Activated effector memory CD4-positive, alpha-beta T cell treated with Interleukin-2 at 50 U/mL for 16 hours (primary cell): ENCODE measurements around the gene EIF2D.
"Not testable (repeated sequence)": the region's sequence is repeated elsewhere in the genome, so short reads cannot be mapped to it uniquely, and the experiment has no call there.

Source experiments
- DNase-seq: peaks from one replicate; pipeline ENCODE4 v3.0.0-alpha.2; 2020

Gene EIF2D, protein sequence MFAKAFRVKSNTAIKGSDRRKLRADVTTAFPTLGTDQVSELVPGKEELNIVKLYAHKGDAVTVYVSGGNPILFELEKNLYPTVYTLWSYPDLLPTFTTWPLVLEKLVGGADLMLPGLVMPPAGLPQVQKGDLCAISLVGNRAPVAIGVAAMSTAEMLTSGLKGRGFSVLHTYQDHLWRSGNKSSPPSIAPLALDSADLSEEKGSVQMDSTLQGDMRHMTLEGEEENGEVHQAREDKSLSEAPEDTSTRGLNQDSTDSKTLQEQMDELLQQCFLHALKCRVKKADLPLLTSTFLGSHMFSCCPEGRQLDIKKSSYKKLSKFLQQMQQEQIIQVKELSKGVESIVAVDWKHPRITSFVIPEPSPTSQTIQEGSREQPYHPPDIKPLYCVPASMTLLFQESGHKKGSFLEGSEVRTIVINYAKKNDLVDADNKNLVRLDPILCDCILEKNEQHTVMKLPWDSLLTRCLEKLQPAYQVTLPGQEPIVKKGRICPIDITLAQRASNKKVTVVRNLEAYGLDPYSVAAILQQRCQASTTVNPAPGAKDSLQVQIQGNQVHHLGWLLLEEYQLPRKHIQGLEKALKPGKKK

DNA sequence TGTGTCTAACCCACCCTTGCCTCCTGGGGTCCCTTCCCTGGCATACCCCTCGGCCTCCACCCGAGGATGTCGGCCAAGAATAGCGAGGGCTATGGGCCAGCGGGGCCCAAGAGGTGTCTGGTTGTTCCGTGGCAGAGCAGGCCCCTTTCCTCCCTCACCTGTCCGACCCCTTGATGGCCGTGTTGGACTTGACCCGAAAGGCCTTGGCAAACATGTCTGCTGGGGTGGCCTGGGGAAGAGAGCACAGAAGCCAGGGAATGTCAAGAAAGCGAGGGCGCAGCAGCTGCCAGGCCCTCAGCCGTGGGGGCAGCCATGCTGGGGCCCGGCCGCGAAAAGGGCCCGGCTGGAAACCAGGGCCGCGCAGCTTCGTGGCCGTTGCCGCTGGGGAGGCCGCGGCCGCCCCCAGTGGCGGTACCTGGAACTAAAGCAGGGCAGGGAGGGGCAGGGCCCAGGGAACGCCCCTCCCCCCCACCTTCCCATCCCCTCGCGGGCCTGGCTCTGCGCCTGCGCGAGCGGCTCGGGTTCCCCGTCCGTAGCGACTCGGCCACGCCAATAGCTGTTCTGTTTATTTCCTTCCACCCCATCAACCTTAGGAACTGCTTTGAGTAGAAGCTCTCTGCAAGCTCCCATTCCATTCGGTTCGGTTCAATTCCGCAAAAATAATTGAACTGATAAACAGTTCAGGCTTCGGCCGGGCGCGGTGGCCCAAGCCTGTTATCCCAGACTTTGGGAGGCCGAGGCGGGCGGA lies at the start of gene EIF2D:
Gene EIF2D, minus strand, starts transcription at position 337 of the 748 bp plus-strand sequence. Its CDS starts 123 bp downstream, at position 214.
- peak; percentile 91 for DNase-seq

DNA sequence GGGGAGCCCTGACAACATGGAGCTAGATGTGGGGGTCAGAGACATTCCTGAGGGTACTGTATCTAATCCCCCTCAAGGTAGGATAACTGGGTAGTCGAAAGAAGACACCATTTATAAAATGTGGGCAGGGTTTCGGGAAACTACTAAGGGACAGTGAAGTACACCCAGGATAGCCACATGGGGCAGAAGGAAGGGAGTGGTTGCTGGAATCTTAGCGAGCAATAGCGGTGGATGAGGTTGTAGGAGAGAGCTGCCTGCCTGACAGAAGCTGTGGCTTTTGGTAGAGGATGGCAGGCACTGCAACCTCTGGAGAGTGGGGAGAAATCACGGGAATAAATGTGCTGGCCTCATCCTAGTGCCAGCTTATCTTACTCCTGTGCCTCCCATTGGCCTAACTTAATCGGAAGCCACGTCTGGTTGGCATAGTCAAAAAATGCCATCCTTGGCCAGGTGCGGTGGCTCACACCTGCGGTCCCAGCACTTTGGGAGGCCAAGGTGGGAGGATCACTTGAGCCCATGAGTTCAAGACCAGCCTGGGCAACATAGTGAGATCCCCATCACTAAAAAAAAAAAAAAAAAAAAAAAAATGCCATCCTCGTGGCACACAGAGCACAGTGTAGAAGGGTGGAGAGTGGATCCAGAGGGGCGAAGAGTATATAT lies 49.0 kb upstream of the EIF2D start:
- DNase-seq, result no peak

GRCh38 chr1:206660136-206660535 lies 47.9 kb upstream of the EIF2D start:
- DNase-seq, result no peak

- DNase-seq, result no peak
Observed at GRCh38 chr1:206658981-206659273, 46.7 kb upstream of the EIF2D start.

GRCh38 chr1:206658264-206658980 lies 46.2 kb upstream of the EIF2D start:
- peak; percentile 34 for DNase-seq

GRCh38 chr1:206657751-206658150 lies 45.5 kb upstream of the EIF2D start:
- DNase-seq, result no peak

DNA sequence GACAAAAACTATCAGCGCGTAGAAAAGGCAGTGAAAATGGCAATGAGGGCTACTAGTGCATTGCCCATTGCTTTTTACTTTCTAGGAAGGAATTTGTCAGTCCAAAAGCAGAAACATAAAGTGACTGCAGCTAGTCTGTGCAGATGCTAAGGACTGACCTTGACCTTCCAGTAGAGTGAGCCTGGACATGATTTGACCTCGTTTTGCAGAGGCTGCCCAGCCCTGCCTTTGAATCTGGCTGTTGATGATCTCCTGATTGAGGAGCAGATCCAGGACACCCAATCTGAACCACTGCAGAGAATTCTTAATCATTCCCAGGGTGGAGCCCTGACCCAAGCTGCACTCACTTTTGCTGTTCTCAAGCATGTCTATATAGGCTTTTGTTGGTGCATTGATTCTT lies 44.7 kb upstream of the EIF2D start:
- DNase-seq, result no peak

- DNase-seq, result no peak
Observed at GRCh38 chr1:206655471-206655882, 43.2 kb upstream of the EIF2D start.

DNA sequence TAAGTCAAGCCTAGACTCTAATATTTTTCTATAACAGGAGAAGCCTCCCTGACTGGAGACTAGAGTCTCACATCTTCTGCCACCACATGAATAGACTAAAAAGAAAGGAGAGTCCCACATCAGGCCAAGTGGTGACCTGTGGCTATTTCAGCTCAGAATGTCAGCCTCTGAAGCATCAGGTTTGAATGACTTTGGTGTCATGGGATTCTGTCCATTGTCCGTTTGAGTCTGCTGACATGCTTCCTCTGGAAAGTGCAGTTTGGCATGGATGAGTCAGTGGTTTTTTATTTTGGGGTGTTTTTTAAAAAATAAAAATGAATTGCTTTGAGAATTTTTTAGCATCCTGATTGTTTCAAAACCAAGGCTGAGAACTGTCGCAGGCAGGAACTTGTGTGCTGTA lies 42.6 kb upstream of the EIF2D start:
- no peak for DNase-seq

GRCh38 chr1:206653715-206654459 lies 41.6 kb upstream of the EIF2D start:
- DNase-seq, result no peak

DNA sequence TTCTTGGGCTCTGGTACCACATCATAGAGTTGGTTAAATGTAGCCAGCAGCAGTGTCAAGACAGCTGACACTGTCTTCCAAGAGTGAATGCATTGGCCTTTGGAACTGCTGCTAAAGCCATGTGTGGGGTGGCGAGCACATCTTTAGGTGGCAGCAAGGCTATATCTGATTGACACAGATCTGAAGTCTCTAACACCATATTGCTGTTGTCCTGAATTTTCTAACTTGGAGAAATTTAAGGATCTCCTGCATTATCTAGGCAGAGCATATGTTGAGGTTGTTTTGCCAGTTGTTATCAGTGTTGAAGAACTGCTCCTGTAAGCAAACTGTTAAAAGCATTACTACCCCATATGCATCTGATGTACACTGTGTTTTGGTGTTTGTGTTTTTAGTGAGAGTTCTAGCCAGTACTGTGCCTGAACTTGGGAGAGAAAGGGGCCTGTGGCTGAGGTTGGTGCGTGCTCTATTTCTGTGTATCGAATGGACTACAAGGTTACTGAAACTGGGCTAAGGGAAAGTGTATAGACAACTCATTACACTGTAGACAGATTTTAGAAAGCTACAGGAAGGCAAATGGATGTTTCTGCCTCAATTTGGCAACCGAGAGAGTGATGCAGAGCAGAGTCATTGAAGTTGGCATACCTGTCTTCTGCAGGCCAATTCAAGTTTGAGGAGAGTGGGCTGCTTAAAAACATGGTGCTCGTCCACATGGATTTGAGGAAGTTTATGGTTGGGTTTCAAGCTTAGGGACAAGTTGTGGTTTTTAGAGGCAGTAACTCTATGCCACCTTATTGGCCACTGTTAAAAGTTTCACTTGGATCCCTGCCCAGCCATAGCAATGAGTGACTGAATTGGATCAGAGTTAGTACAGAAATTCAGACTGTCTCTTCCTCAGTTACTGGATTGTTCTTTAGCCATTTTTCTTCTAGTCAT lies 40.0 kb upstream of the EIF2D start:
- no peak for DNase-seq

GRCh38 chr1:206651014-206651413 lies 38.7 kb upstream of the EIF2D start:
- DNase-seq, result no peak

GRCh38 chr1:206649261-206649921 lies 37.1 kb upstream of the EIF2D start:
- no peak for DNase-seq

DNA sequence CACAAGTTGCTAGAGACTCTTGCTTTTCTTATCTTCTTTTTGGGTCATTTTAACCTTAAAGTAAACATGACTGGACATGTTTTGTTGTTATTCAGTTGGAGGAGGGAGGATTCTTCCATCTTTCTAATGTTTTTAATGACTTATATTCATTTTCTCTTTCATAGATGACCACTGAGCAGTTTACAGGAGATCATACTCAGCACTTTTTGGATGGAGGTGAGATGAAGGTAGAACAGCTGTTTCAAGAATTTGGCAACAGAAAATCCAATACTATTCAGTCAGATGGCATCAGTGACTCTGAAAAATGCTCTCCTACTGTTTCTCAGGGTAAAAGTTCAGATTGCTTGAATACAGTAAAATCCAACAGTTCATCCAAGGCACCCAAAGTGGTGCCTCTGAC lies 35.0 kb upstream of the EIF2D start:
- DNase-seq, result no peak

DNA sequence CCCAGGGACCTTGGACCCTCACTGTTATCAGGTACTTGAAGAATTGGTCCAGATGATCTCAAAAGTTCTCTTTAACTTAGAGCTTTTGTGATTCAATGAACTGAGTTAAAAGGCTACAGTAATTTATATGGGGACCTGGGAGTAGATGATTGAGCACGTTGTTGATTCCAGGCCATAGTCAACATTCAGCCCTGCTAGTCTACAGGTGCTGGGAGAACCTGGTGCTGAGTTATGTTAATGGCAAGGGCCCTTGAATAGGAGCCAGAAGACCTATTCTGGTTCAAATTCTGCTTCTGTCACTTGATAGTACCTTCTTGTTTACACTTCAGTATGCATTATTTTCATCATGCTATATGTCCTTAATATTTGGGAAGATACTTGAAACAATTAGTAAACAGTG lies 34.2 kb upstream of the EIF2D start:
- no peak for DNase-seq

DNA sequence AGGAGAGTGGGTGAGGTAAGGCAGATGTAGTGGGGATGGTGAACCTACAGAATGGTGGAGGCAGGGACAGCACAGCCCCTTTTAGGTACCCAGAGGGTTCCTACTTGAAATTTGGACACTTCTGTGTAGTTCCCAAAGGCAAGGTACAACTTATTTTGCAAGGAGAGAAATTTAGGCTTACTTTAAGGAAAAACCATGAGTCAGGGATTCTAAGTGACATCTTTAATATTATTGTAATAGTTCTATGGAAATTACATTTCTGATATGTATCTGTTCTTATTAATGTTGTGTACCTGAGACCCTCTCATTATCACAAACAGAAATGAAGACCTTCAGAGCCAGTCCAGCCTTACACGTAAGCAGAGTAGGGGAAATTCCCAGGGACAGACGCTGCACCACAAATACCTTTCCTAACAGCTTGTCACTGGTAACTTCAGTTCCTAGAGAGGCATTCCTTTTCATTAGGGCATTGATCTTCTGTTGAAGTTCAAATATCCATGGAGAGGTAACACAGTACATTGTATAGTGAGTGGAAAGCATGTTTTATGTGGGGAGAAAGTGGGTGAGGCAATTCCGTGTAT lies 30.9 kb upstream of the EIF2D start:
- DNase-seq, result no peak

DNA sequence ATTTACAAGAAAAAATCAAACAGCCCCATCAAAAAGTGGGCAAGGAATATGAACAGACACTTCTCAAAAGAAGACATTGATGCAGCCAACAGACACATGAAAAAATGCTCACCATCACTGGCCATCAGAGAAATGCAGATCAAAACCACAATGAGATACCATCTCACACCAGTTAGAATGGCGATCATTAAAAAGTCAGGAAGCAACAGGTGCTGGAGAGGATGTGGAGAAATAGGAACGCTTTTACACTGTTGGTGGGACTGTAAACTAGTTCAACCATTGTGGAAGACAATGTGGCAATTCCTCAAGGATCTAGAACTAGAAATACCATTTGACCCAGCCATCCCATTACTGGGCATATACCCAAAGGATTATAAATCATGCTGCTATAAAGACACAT lies 29.8 kb upstream of the EIF2D start:
- not testable (repeated sequence) for DNase-seq

GRCh38 chr1:206637605-206638004 lies 25.3 kb upstream of the EIF2D start:
- DNase-seq, result no peak

- DNase-seq, result no peak
Observed at GRCh38 chr1:206636671-206637070, 24.4 kb upstream of the EIF2D start.

DNA sequence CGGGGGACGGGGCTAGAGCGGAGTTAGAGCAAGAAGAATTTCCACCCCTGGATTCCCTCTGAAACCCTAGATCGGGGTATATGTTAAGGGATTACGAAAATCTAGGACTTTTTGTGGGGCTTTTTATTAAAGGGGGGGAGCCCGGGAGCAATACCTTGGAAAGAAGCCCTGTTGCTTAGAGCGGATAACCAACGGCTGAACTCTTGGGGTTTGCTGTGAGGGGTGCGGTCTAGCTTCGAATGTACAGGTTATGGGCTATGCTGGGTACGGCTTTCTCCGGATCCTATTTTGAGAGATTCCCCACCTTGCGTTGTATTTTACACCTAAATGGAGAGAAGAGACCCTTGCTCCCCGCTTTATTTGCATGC lies 23.7 kb upstream of the EIF2D start:
- DNase-seq, result no peak
